SW 1271 (cell line): ENCODE data around the gene PHTF2.
"Not testable (repeated sequence)": the region's sequence is repeated elsewhere in the genome, so short reads cannot be mapped to it uniquely, and the experiment has no call there.

Experiments
- DNase-seq, 2 experiments: peaks; one replicate each; lab custom pipeline; 2025; lab: John Stamatoyannopoulos, UW

PHTF2 gene

GRCh38 chr7:77989981-77990566, 191.5 kb downstream of the PHTF2 start:
- DNase-seq = no peak

GRCh38 chr7:77991656-77992055, 193.1 kb downstream of the PHTF2 start:
- no peak for DNase-seq

GRCh38 chr7:77993838-77994237, 195.3 kb downstream of the PHTF2 start:
- DNase-seq = no peak

- DNase-seq = no peak
Observed at GRCh38 chr7:77995717-77996116, 197.1 kb downstream of the PHTF2 start.

GRCh38 chr7:77999168-77999567, 200.6 kb downstream of the PHTF2 start:
- not testable (repeated sequence) for DNase-seq

- DNase-seq = no peak
Observed at GRCh38 chr7:78002021-78002420, 203.4 kb downstream of the PHTF2 start.

- DNase-seq = no peak
Observed at GRCh38 chr7:78002715-78003114, 204.1 kb downstream of the PHTF2 start.

- DNase-seq = no peak
Observed at GRCh38 chr7:78006063-78006755, 207.6 kb downstream of the PHTF2 start.
